OCI-LY3 (cell line): ENCODE data around the gene NT5C2.

ENCODE experiments used
- EZH2phosphoT487 ChIP-seq: fragments of 200-600 bp; shearing (Covaris generic); IDR thresholded peaks from 2 replicates; pipeline ENCODE4 v1.6.1; 2018; ENCODE audit warnings: antibody characterized with exemption, mixed run types, low read depth
- TF ChIP-seq, protein P1 (sequence below): fragments of 200-600, 300-600 bp; sonication (generic); IDR thresholded peaks from 2 replicates; pipeline ENCODE4 v1.5.1; 2014; ENCODE audit warnings: antibody characterized with exemption, low read length, low read depth

DNA sequence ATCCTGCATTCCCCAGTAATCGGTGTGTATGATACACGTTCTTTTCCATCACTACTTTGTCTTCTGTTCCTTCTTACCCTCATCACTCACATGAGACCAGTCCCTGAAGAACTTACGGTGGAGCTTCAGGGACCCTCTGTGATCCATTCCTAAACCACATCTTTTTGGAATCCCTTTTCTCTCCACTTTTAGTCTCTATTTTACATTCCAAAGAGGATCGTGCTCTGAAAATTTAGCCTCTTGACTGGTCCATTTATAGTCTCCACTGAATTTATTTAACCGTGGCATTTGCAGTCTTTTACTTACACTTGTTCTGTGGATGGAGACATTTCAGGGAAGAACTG, 109.1 kb downstream of the NT5C2 start:
- TF ChIP-seq, protein P1, sequence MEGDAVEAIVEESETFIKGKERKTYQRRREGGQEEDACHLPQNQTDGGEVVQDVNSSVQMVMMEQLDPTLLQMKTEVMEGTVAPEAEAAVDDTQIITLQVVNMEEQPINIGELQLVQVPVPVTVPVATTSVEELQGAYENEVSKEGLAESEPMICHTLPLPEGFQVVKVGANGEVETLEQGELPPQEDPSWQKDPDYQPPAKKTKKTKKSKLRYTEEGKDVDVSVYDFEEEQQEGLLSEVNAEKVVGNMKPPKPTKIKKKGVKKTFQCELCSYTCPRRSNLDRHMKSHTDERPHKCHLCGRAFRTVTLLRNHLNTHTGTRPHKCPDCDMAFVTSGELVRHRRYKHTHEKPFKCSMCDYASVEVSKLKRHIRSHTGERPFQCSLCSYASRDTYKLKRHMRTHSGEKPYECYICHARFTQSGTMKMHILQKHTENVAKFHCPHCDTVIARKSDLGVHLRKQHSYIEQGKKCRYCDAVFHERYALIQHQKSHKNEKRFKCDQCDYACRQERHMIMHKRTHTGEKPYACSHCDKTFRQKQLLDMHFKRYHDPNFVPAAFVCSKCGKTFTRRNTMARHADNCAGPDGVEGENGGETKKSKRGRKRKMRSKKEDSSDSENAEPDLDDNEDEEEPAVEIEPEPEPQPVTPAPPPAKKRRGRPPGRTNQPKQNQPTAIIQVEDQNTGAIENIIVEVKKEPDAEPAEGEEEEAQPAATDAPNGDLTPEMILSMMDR = no peak
- TF ChIP-seq EZH2phosphoT487 = no peak
